ENCODE data around the gene FES. TPM values are rescaled to one million over a fixed set of nuclear protein-coding genes. Genes with fewer than 3 reads are reported as not detected.

Gene FES
- total RNA-seq, 1 donor from 2014 or later = 2.8 TPM

DNA sequence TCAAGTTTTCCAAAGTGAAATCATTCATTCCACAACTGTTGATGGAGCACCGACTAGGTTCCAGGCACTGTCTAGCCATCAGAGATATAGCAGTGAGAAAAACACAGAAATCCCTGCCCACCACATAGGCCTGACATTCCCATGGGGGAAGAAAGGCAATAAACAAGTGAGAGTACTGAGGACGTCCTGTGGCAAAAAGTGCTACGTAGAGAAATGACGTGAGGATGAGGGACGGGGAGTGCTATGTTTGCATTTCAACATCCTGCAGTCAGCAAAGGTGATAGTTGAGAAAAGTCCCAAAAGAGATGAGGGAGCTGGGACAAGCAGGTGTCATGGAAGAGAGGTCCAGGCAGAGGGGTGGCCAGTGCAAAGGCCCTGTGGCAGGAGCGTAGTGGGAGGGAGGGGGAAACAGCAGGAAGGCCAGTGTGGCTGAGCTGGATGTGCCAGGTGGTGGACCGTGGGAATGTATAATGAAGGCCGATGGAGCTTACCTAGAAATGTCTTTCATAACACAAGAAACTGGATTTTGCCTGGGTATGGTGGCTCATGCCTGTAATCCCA lies 26.3 kb upstream of the FES start:
- no peaks in the 10 kb centered on the region for H3K36me3 Mint-ChIP-seq (ENCODE audit: low read depth)
- no peak for DNase-seq (ENCODE audit: low read depth, low spot score)
- H3K4me3 Mint-ChIP-seq = no peak overlapping the region
- no peak overlapping the region for H3K27ac Mint-ChIP-seq (ENCODE audit: unreplicated experiment)
- H3K27me3 Mint-ChIP-seq (ENCODE audit: low read depth) = no peaks in the 10 kb centered on the region
- H3K9me3 Mint-ChIP-seq = no peaks in the 10 kb centered on the region
- H3K4me1 Mint-ChIP-seq = peaks cover 4% of the 10 kb centered on the region
- TF ChIP-seq, protein P1, sequence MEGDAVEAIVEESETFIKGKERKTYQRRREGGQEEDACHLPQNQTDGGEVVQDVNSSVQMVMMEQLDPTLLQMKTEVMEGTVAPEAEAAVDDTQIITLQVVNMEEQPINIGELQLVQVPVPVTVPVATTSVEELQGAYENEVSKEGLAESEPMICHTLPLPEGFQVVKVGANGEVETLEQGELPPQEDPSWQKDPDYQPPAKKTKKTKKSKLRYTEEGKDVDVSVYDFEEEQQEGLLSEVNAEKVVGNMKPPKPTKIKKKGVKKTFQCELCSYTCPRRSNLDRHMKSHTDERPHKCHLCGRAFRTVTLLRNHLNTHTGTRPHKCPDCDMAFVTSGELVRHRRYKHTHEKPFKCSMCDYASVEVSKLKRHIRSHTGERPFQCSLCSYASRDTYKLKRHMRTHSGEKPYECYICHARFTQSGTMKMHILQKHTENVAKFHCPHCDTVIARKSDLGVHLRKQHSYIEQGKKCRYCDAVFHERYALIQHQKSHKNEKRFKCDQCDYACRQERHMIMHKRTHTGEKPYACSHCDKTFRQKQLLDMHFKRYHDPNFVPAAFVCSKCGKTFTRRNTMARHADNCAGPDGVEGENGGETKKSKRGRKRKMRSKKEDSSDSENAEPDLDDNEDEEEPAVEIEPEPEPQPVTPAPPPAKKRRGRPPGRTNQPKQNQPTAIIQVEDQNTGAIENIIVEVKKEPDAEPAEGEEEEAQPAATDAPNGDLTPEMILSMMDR (conservative IDR thresholded peaks at IDR 0.05) = no peak

DNA sequence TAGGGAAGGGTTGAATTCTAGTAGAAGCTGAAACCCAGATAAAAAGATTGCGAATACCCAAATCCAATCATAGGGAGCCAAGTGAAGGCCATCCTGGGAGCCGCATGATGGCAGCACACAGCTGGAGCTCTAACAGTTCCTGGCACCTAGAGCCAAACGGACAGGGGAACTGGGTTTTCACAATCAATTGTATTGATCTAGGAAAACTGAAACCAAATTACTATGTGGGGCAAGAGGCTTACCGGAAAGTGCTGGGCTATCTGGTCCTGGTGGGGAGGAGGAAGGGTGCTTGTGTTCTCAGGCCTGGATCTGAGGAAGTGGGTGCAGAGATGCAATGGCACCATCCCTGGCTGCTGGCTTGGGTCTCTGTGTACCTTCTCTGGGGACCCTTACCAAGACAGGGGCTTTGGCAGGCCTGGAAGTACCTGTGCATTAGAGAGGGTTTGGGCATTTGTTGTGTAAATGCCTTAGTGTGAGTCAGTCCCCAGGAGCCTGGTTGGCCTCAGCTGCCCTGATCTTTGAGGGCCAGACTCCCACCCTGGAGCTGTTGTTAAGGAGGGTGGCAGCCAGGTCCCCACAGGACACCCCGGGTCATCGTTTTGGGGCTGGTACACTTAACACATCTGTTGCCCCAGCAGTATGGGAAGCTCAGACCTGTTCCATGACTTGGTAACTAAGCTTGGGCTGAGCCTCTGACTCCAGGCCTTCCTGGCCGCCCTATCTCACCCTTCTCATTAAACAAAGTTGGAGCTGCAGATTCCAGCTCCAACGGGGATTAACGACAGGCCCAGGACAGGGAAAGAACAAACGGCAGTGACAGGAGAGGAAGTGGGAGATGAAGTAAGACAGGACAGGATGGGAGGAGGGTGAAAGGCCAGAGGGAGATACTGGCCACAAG lies 24.8 kb upstream of the FES start:
- Mint-ChIP-seq H3K27me3 (ENCODE audit: low read depth) (no peaks in the 10 kb centered on the region), H3K4me1 (peaks cover 4% of the 10 kb centered on the region), H3K4me3 (no peak overlapping the region), H3K9me3 (no peaks in the 10 kb centered on the region), H3K36me3 (ENCODE audit: low read depth) (no peaks in the 10 kb centered on the region), H3K27ac (ENCODE audit: unreplicated experiment) (no peak overlapping the region)
- TF ChIP-seq, protein P1 (conservative IDR thresholded peaks at IDR 0.05) = no peak
- DNase-seq (ENCODE audit: low read depth, low spot score) = no peak

DNA sequence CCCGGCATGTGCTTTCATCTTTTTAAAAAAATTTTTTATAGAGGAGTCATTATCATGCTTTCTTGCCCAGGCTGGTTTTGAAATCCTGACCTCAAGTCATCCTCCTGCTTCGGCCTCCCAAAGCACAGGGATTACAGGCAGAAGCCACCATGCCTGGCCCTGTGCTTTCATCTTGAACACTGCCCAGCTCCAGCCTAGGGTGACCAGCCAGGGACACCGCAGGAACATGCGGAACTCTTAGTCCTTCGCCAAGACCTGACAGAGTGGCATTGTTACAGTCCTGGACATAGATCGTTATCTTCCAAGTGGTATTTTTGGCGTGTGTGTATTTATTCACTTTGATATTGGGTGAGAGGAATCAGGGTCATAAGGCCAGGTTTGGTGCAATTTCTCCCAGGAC lies 23.9 kb upstream of the FES start:
- TF ChIP-seq, protein P1 (conservative IDR thresholded peaks at IDR 0.05) = no peak
- H3K4me3 Mint-ChIP-seq = no peak overlapping the region
- H3K27me3 Mint-ChIP-seq (ENCODE audit: low read depth) = no peaks in the 10 kb centered on the region
- no peaks in the 10 kb centered on the region for H3K9me3 Mint-ChIP-seq
- H3K36me3 Mint-ChIP-seq (ENCODE audit: low read depth) = no peaks in the 10 kb centered on the region
- peaks cover 4% of the 10 kb centered on the region for H3K4me1 Mint-ChIP-seq
- DNase-seq (ENCODE audit: low read depth, low spot score) = no peak
- H3K27ac Mint-ChIP-seq (ENCODE audit: unreplicated experiment) = no peak overlapping the region

DNA sequence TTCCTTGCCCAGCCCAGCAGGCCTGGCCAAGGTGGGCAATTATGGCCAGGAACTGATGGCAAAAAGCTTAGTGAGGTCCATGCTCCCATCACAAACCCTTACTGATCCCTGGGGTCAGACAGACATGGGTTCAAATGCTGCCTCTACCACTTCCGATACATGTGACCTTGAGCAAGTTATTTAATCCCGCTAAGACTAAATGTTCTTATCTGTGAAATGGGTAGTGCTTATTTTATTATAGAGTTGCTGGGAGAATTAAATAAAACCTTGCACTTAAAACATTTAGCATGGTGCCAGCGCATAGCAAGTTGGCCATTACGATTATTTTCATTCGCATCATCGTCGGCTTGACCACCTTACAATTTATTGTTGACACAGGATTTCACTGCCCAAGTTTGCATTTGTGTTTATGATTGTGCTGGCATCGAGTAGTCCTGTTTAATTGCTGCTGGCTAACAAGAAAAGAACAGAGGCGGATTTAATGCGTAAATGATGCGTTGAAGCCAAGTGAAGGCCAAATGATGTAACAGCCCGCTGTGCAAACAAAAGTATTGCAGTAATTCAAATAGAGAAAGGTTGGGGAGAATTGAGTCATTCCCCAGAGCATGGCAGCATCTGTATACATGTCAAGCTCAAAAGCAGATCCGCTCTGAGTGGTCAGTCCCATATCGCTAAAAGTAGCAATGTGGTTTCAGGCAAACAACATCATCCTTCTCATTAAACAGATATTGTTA lies 23.2 kb upstream of the FES start:
- no peaks in the 10 kb centered on the region for H3K9me3 Mint-ChIP-seq
- H3K36me3 Mint-ChIP-seq (ENCODE audit: low read depth) = no peaks in the 10 kb centered on the region
- H3K27ac Mint-ChIP-seq (ENCODE audit: unreplicated experiment) = no peak overlapping the region
- no peak for DNase-seq (ENCODE audit: low read depth, low spot score)
- H3K4me1 Mint-ChIP-seq = peaks cover 4% of the 10 kb centered on the region
- TF ChIP-seq, protein P1 (conservative IDR thresholded peaks at IDR 0.05) = no peak
- H3K4me3 Mint-ChIP-seq = no peak overlapping the region
- no peaks in the 10 kb centered on the region for H3K27me3 Mint-ChIP-seq (ENCODE audit: low read depth)

DNA sequence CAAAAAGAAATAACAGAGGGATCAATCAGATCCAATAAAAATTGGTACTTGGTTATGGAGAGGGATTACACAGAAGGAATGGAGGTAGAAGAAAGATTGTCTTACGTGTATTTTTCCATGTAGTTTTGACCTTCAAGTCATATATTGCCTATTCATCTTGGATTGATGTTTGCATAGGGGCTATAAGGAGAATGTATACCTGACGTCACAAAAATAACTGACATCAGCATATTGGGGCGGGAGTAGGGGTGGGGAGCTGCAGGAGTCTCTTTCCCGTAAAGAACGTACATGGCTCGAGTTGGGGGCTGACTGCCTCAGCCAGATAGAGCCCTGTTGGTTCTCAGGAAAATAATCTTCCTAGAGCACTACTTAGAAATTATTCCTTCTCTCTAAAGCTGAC lies 21.8 kb upstream of the FES start:
- H3K36me3 Mint-ChIP-seq (ENCODE audit: low read depth) = no peaks in the 10 kb centered on the region
- TF ChIP-seq, protein P1 (conservative IDR thresholded peaks at IDR 0.05) = no peak
- no peak for DNase-seq (ENCODE audit: low read depth, low spot score)
- H3K4me3 Mint-ChIP-seq = no peak overlapping the region
- peaks cover 4% of the 10 kb centered on the region for H3K4me1 Mint-ChIP-seq
- no peaks in the 10 kb centered on the region for H3K27me3 Mint-ChIP-seq (ENCODE audit: low read depth)
- no peaks in the 10 kb centered on the region for H3K9me3 Mint-ChIP-seq
- no peak overlapping the region for H3K27ac Mint-ChIP-seq (ENCODE audit: unreplicated experiment)

Measured in neural crest cell (in vitro differentiated cells).